Stimulated activated naive CD4-positive, alpha-beta T cell (primary cell): ENCODE data around the gene ASRGL1.

Experiments used
- DNase-seq, 6 experiments: peaks; one replicate each; lab custom pipeline; 2025; lab: John Stamatoyannopoulos, UW

The ASRGL1 gene

GRCh38 chr11:62416596-62416995 is 79.3 kb downstream of the ASRGL1 start:
- DNase-seq: no peak

DNA sequence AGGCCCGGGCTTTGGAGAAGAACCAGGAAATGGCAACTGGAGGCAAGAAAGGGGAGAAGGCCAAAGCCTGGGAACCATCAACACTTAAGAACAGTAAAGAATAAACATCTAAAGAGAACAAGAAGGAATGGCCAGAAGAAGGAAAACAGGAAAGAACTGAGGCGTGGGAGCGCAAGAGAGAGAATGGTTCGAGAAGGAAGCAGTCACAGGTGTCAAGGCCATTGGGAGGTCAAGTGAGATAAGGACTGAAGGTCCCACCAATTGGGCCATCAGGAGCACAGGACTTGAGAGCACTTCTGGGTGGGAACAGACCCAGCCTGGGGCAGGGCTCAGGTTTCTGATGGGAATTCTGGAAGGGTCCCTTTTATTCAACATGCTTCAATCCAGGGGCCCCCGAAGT is 80.9 kb downstream of the ASRGL1 start:
- no peak for DNase-seq

GRCh38 chr11:62418733-62419132 is 81.5 kb downstream of the ASRGL1 start, which contains the start of gene SCGB1A1:
SCGB1A1 (plus strand) TSS chr11:62419033; CDS start chr11:62419096, 63 bp downstream.
- DNase-seq: no peak

DNA sequence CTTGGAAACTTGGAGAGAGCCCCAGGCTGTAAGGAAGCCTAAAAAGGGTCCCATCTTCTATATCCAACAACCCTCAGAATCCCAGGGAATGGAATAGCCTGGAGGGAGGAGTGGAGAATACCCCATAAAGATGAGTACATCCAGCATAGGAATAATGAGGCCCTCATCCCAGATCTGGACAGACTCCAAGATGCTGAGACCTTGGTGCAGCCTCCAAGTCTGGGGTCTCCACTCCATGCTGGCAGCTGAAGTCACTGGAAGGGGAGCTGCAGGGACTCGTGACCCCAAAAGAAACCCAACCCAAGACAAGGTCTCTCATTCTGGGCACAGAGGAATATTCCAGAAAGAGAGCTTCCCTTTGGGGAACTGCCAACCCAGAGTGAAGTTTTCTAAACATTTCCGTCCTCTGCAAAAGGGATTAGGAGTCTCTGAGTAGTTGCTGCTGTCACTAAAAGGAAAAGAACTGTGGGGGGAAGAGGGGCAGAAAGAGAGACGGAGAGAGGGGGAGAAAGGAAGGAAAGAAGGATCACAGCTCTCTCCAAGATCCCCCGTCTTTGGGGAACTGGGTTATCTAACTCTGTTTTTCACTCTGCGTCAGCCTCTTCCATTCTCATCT is 82.2 kb downstream of the ASRGL1 start:
- no peak for DNase-seq

- DNase-seq: no peak
These were observed 82.7 kb downstream of the ASRGL1 start for GRCh38 chr11:62419943-62420342.

DNA sequence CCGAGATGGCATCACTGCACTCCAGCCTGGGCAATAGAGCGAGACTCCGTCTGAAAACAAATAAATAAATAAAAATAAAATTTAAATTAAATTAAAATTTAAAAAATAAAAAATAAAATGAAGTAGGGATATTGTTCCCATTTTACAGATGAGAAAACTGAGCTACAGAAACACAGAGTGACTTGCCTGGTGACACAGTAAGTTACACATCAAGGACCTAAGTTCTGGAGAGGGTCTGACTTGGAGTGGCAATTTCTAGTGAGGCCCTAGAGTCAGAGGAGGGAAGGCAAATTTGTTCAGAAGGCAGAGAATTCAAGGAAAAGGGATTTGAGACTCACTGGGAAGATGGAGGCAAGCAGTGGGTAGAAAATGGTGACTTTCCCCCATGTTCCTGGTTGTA is 83.6 kb downstream of the ASRGL1 start:
- DNase-seq: no peak

DNA sequence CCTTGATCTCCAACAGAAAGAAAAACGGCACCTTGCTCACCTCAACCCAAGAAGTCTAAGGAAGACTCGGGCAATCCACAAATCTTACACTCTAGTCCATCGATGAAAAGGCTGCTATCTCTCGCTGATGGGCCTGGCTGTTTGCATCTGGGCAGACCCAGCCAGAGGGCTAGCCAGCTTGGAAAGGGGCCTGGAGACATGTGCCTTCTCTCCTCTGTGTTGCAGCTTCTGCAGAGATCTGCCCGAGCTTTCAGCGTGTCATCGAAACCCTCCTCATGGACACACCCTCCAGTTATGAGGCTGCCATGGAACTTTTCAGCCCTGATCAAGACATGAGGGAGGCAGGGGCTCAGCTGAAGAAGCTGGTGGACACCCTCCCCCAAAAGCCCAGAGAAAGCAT is 84.7 kb downstream of the ASRGL1 start:
- DNase-seq: no peak

DNA sequence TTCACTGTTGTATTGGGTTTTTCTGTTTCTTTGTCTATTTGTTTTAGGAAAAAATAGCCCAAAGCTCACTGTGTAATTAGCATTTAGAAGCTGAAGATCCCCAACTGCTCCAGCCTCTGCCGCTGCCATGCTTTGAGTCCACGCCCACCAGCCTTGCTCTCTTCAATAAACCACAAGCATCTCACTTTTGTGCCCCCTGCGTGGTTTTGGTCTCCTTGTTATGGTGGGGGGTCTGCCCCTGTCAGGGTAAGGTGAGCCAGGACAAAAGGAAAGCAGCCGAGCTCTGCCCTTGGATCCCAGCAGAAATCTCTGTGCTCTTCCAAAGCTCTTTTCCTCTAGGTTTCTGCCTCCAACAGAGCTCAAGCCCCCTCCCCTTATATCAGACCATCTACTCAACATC is 85.8 kb downstream of the ASRGL1 start:
- no peak for DNase-seq

DNA sequence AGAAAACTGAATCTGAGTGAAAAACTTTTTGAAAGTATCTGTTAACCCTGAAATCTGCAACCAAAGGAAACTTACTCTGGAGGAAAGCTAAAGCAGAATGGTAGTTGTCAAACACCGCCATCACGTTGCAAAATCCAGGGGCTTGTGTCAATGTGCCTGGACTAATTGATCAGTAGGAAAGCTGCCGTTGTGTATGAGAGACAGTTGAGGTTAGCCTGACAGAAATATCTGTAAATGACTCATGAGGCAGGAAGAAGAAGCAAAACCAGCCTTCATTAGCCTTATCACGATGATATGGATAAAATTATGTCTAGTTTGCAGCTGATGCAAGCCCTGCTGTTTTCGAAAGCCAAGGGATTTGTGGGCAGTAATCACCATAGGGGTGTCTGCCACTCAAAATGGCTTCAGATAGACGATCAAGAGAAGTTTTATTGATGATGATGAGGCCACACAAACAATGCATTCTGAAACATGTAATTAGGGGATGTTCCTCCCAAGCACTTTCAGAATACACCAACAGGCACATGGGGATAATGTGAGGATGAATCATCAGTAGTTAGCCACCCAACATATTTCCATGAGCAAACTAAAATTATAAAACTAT is 90.5 kb downstream of the ASRGL1 start:
- DNase-seq: no peak

DNA sequence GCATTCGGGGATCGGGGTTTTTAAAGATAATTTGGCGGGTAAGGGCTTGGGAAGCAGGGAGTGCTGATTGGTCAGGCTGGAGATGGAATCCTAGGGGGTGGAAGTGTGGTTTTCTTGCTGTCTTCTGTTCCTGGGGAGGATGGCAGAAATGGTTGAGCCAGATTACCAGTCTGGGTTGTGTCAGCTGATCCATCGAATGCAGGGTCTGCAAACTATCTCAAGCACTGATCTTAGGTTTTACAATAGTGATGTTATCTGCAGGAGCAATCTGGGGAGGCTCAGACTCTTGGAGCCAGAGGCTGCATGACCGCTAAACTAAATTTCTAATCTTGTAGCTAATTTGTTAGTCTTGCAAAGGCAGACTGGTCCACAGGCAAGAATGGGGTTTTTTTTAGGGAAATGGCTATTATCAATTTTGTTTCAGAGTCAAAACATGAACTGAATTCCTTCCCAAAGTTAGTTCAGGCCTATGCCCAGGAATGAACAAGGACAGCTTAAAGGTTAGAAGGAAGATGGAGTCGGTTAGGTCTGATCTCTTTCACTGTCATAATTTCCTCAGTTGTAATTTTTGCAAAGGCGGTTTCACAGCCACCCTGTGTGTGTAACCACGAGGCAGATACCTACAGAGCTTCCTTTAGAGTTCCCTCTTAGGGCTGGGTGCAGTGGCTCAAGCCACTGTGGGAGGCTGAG is 91.8 kb downstream of the ASRGL1 start:
- DNase-seq: no peak

DNA sequence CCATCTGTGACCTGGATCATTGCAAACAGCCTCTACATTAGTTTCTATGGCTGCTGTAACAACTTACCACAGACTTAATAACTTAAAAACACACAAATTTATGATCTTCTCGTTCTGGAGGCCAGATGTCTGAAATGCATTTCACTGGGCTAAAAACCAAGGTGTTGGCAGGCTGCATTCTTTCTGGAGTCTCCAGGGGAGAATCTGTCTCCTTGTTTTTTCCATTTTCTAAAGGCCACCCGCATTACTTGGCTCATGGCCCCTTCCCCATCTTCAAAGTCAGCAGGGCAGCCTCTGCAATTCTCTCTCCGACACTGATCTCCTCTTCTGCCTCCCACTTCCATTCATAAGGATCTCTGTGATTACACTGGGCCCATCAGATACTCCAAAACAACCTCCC is 93.2 kb downstream of the ASRGL1 start:
- no peak for DNase-seq

- DNase-seq: no peak
These were observed 94.1 kb downstream of the ASRGL1 start for GRCh38 chr11:62431171-62431901.

DNA sequence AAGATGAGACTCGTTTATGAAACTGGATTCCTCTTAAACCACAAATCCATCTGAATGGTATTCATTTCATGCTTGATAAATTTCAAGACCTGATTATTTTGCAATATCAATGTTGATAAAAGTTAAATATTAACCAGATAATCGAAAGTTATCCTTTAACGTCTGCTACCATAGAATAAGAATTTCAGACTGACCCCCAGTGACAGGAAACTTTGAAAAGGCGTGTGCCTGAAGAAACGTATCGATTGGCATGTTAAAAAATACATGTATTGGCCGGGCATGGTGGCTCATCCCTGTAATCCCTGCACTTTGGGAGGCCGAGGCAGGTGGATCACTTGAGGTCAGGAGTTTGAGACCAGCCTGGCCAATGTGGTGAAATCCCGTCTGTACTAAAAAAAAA is 95.4 kb downstream of the ASRGL1 start:
- no peak for DNase-seq

DNA sequence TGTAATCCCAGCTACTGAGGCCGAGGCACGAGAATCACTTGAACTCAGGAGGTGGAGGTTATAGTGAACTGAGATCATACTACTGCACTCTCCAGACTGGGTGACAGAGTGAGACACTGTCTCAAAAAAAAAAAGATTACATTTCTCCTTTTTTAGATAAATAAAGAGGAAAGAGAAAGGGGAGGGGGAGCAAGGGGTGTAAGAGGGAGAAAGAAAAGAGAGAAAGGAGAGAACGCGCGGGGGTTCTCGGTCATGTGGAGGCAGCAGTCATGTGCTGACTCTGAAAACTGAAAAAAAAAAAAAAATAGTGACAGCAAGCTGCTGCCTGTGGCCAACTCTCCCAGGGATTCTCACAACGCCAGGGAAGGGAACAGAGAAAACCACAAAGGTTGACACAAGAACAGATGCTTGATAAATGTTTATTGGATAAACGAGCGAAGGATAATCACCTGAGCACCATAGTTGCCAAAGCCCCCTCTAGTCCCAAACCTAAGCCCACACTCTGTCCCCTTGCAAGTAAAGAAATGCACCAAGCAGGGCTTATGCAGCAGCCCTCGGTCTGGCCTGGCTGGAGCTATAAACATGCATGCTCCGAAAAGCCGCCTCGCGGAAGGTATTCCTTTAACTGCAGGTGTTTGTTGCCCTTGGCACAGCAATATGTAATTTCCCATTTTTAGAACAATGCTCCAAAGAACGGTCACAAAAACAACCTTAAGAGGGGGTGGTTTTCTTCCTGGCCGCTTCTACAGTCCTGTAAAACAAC is 96.1 kb downstream of the ASRGL1 start:
- DNase-seq: no peak

DNA sequence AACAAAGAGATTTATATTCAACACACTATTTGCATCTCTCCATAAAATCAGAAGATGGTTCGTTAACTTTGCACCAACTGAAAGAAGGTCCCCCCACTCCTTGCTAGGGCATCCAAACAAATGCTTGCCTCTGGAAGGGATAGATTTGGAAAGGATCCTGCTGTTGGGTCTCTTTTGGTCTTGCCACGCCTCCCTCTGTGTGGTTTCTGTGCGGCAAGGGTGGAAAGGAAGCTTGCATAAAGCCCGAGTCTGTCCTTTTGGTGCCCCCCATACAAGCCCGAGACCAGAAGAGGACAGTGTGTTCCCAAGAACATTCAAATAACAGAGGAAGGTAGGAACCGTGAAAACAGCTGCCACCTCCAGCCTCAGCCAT is 96.6 kb downstream of the ASRGL1 start:
- DNase-seq: no peak

- peak in 2 of 6 experiments; percentile 26 to 41 for DNase-seq
These were observed 98.8 kb downstream of the ASRGL1 start for GRCh38 chr11:62435846-62436660.

GRCh38 chr11:62437616-62438015 is 100.4 kb downstream of the ASRGL1 start:
- DNase-seq: no peak

GRCh38 chr11:62438641-62439040 is 101.4 kb downstream of the ASRGL1 start:
- DNase-seq: no peak

- DNase-seq: no peak
These were observed 102.7 kb downstream of the ASRGL1 start for GRCh38 chr11:62439785-62440602.
